ENCODE results near the gene EPHB6.

The EPHB6 gene

GRCh38 chr7:142876991-142877910, 22.4 kb downstream of the EPHB6 start:
- DNase-seq (ENCODE audit: low read depth in 2 of 2), result no peak

GRCh38 chr7:142878315-142878714, 23.4 kb downstream of the EPHB6 start:
- DNase-seq (ENCODE audit: low read depth in 2 of 2), result no peak

- DNase-seq (ENCODE audit: low read depth in 2 of 2), result no peak
Observed at GRCh38 chr7:142879060-142879459, 24.2 kb downstream of the EPHB6 start.

- peak in 1 of 2 donors; percentile 8 for DNase-seq (ENCODE audit: low read depth in 2 of 2)
Observed at GRCh38 chr7:142880876-142881505, 26.1 kb downstream of the EPHB6 start.

- DNase-seq (ENCODE audit: low read depth in 2 of 2), result no peak
Observed at GRCh38 chr7:142881586-142882337, 26.9 kb downstream of the EPHB6 start.

GRCh38 chr7:142882338-142882678, 27.4 kb downstream of the EPHB6 start:
- DNase-seq (ENCODE audit: low read depth in 2 of 2), result no peak

- no peak for DNase-seq (ENCODE audit: low read depth in 2 of 2)
Observed at GRCh38 chr7:142883145-142883544, 28.3 kb downstream of the EPHB6 start.

- DNase-seq (ENCODE audit: low read depth in 2 of 2), result no peak
Observed at GRCh38 chr7:142883571-142884285, 28.9 kb downstream of the EPHB6 start.

GRCh38 chr7:142884286-142884640, 29.4 kb downstream of the EPHB6 start:
- no peak for DNase-seq (ENCODE audit: low read depth in 2 of 2)

GRCh38 chr7:142885311-142886230, 30.7 kb downstream of the EPHB6 start, which contains the start of gene TRPV6:
Gene TRPV6, minus strand, starts transcription at chr7:142885745.
- no peak for DNase-seq (ENCODE audit: low read depth in 2 of 2)

- DNase-seq (ENCODE audit: low read depth in 2 of 2), result no peak
Observed at GRCh38 chr7:142886866-142887265, 32.0 kb downstream of the EPHB6 start.

- no peak for DNase-seq (ENCODE audit: low read depth in 2 of 2)
Observed at GRCh38 chr7:142887282-142888015, 32.6 kb downstream of the EPHB6 start.

- DNase-seq (ENCODE audit: low read depth in 2 of 2), result no peak
Observed at GRCh38 chr7:142889816-142890215, 34.9 kb downstream of the EPHB6 start.

- no peak for DNase-seq (ENCODE audit: low read depth in 2 of 2)
Observed at GRCh38 chr7:142890874-142891485, 36.1 kb downstream of the EPHB6 start.

GRCh38 chr7:142891490-142892082, 36.7 kb downstream of the EPHB6 start:
- no peak for DNase-seq (ENCODE audit: low read depth in 2 of 2)

- no peak for DNase-seq (ENCODE audit: low read depth in 2 of 2)
Observed at GRCh38 chr7:142892951-142893350, 38.1 kb downstream of the EPHB6 start.

GRCh38 chr7:142894112-142894984, 39.5 kb downstream of the EPHB6 start:
- no peak for DNase-seq (ENCODE audit: low read depth in 2 of 2)

GRCh38 chr7:142894985-142895593, 40.2 kb downstream of the EPHB6 start:
- no peak for DNase-seq (ENCODE audit: low read depth in 2 of 2)
